ENCODE results near the gene NF2.

DNA sequence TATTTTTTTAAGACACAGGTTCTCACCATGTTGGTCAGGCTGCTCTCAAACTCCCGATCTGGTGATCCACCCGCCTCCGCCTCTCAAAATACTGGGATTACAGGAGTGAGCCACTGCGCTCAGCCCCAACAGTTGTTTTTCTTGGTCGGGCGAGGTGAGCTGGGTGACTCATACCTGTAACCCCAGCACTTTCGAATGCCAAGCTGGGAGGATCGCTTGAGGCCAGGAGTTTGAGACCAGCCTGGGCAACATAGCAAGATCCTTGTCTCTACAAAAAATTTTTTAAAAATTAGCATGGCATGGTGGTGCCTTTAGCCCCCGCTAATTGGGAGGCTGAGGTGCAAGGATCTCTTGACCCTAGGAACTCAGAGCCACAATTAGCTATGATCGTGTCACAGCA lies 7.0 kb upstream of the NF2 start:
- TF ChIP-seq CTCF (IDR thresholded peaks at IDR 0.05; ENCODE audit: low read depth, low read length, poor library complexity, severe bottlenecking) (no peak), EZH2phosphoT487 (IDR thresholded peaks at IDR 0.05; ENCODE audit: borderline replicate concordance, low read length) (no peak)
